ENCODE data around the gene SEMA5B.

GRCh38 chr3:122892118-122892960 lies 135.2 kb downstream of the SEMA5B start:
- TF ChIP-seq ZNF384 (IDR thresholded peaks at IDR 0.05) (no peak), TARDBP (IDR thresholded peaks at IDR 0.05) (no peak), PKNOX1 (IDR thresholded peaks at IDR 0.05) (no peak), ARNT (IDR thresholded peaks at IDR 0.05) (no peak), BHLHE40 (IDR thresholded peaks at IDR 0.05; ENCODE audit: borderline replicate concordance) (no peak), SUZ12 (IDR thresholded peaks at IDR 0.05) (no peak), FOXK2 (IDR thresholded peaks at IDR 0.05) (no peak), SP1 (IDR thresholded peaks at IDR 0.05) (no peak), FOXM1 (IDR thresholded peaks at IDR 0.05; ENCODE audit: borderline replicate concordance) (no peak)

All from HEK293T (cell line).